HL-60/S4 treated with phorbol 12-myristate 13-acetate at 8.2 ng/mL for 4 days and 3 days (cell line): ENCODE measurements around the gene SNAP91.
"Not testable (repeated sequence)": the region's sequence is repeated elsewhere in the genome, so short reads cannot be mapped to it uniquely, and the experiment has no call there.

ENCODE experiments used
- in situ Hi-C: fragments of 300-500 bp; cut with MboI; formaldehyde crosslinking; loops from 2 replicates; pipeline ENCODE4 v1.15.0; 2022; ENCODE audit warnings: low sequenced_read_pairs

SNAP91 gene, protein sequence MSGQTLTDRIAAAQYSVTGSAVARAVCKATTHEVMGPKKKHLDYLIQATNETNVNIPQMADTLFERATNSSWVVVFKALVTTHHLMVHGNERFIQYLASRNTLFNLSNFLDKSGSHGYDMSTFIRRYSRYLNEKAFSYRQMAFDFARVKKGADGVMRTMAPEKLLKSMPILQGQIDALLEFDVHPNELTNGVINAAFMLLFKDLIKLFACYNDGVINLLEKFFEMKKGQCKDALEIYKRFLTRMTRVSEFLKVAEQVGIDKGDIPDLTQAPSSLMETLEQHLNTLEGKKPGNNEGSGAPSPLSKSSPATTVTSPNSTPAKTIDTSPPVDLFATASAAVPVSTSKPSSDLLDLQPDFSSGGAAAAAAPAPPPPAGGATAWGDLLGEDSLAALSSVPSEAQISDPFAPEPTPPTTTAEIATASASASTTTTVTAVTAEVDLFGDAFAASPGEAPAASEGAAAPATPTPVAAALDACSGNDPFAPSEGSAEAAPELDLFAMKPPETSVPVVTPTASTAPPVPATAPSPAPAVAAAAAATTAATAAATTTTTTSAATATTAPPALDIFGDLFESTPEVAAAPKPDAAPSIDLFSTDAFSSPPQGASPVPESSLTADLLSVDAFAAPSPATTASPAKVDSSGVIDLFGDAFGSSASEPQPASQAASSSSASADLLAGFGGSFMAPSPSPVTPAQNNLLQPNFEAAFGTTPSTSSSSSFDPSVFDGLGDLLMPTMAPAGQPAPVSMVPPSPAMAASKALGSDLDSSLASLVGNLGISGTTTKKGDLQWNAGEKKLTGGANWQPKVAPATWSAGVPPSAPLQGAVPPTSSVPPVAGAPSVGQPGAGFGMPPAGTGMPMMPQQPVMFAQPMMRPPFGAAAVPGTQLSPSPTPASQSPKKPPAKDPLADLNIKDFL

DNA sequence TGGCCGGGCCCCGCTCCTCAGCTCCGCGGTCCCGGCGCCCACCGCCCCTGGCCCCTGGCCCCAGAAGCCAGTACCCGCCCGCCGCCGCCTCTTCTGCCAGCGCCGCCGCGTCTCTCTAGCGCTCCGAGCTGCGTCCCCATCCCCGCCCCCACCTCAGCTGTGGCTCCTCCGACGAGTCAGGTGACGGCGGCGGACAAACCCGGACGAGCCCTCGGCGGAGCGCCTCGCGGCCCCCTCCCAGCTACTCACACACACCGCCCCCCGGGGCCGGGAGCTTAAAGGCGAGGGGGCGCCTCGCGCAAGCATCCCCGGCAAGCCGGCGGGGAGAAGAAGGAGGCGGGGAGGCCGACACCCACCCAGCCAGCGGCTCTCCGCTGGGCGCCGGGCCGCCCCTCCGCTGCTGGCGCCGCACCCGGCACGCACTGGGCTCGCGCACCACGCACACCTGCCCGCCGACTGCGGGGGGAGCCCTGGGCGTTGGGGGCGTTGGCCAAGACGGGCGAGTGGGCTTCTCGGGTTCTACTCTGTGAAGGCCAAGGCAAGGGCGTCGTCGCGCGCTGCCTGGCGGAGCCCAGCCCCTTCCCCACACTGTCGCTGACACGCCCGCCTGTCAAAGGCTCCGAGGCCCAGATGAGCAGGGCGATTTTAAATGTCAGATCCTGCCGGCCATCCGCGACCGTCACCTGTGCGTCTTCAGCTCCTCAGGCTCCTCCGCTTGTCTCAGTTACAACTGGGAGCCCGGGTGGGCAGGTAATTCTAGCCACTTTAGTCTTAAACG is at the start of gene SNAP91:
TSS of gene SNAP91 (minus strand) at position 132 of the 778 bp plus-strand sequence. CDS start 1,174 bp downstream, outside the sequence.
- in situ Hi-C loops: no loop called here

DNA sequence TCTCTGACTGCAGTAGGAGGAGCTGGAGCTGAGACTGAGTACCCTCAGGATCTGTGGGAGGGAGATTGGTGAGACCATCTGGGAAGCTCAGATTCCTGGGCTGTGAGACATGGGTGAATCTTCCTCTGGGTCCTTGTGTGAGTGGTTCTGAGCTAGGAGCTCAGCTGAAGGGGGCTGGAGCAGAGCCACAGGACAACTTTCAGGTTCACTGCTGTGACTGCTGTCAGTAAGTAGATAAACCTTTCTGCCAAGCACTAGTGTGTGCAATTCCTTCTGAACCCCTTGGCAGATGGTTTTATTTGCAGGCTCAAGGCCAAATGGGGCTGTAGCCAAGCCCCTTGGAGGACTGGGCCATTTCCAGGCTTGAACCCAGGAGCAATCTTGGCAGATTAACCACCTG is 49.6 kb upstream of the SNAP91 start:
- in situ Hi-C loops: no loop called here

DNA sequence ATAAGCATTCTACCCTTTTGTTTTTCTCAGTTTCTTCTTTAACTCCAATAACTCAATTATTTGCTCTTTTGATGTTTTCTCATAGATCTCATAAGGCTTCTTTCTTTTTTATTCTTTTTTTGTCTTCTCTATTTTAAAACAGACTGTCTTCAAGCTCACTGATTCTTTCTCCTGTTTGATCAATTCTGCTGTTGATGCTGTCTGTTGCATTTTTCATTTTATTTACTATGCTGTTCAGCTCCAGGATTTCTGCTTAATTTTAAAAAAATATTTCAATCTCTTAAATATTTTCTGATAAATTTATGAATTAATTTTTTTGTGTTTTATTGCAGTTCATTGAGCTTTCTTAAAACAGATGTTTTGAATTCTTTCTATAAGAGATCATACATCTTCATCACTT is 48.1 kb upstream of the SNAP91 start:
- in situ Hi-C loops: no loop called here

DNA sequence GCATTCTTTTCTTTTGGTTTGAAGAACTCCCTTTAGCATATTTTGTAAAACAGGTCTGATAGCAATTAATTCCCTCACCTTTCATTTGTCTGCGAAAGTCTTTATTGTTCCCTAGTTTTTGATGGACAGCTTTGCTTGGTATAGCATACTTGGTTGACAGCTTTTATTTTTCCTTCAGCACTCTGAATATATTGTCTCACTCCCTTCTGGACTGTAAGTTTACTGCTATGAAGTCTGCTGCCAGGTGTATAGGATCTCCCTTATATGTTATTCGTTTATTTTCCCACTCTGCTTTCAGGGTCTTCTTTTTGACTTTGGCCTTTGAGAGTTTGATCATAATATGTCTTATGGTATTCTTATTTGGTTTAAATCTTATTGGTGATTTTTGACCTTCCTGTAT is 47.7 kb upstream of the SNAP91 start:
- in situ Hi-C loops: no loop called here

DNA sequence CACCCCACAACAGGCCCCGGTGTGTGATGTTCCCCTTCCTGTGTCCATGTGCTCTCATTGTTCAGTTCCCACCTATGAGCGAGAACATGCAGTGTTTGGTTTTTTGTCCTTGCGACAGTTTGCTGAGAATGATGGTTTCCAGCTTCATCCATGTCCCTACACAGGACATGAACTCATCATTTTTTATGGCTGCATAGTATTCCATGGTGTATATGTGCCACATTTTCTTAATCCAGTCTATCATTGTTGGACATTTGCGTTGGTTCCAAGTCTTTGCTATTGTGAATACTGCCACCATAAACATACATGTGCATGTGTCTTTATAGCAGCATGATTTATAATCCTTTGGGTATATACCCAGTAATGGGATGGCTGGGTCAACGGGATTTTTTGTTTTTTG is 43.5 kb upstream of the SNAP91 start:
- in situ Hi-C loops: not testable (repeated sequence)

DNA sequence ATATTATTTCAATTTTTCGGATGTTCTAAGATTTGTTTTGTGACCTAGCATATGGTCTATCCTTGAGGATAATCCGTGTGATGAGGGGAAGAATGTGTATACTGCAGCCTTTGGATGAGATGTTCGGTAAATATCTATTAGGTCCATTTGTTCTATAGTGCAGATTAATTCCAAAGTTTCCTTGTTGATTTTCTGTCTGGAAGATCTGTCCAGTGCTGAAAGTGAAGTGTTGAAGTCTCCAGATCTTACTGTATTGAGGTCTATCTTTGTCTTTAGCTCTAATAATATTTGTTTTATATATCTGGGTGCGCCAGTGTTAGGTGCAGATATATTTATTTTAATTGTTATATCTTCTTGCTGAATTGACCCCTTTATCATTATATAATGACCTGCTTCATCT is 32.2 kb upstream of the SNAP91 start:
- in situ Hi-C loops: no loop called here

DNA sequence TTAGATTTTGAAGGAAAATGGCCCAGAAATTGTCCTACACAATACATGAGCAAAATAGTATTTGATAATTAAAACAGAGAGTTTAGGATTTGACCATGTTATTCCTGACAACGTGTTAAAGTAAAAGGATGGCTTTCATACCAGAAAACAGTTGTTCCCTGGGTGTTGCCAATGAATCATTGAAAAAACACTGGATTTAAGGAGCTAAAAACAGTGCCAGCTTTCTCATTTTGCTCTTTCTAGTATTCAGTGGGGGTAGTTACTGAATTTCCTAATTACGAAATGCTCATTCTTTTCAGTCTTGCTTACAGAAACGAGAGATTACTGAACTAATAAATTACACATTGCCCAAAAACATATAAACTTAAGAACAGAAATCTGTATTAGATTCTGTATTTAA is 26.6 kb upstream of the SNAP91 start:
- in situ Hi-C loops: no loop called here

DNA sequence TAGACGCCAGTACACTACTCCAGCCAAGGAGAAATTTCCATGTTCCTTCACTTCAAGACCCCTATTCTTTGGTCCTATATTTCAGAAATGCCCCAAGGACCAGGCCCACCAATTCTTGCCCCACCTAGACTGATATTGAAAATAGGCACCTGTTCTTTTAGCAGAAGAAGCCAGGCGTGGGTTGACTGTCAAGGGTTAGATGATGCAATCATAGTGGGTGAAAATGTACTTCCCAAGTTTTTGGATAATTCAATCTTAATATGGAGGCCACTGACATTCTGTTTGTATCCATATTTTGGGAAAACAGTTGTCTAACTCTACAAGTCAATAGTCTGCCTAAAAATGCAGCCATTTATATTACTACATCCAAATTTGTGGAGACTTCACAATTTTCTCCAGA is 21.0 kb upstream of the SNAP91 start:
- in situ Hi-C loops: no loop called here

DNA sequence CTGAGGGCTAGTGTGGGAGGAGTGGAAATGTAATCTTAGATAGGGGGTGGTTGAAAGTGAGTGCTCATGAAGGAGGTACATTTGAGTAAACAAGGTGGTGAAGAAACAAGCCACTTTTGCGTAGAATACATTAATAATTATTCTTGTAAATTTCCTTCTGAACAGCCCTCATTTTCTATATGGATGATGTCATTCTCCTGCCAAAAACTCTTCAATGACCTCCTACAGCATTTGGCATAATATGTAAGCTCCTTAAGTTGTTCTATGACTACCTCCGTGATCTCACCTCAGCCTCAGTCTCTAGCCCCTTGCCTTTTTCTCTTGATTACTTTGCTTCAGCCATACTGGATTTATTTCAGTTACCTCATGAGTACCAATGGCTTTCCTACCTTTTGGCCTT is 14.0 kb upstream of the SNAP91 start:
- in situ Hi-C loops: no loop called here

DNA sequence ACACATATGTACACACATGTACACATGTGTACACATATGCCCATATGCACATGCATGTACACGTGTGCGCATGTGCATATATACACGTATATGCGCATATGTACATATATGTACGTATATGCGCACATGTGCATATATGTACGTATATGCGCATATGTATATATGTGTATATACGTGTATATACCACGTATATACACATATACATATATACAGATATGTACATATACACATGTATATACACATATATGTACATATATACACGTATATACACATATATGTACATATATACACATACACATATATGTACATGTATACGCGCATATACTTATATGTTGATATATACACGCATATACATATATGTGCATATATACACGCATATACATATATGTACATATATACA is 8.9 kb upstream of the SNAP91 start:
- in situ Hi-C loops: no loop called here

DNA sequence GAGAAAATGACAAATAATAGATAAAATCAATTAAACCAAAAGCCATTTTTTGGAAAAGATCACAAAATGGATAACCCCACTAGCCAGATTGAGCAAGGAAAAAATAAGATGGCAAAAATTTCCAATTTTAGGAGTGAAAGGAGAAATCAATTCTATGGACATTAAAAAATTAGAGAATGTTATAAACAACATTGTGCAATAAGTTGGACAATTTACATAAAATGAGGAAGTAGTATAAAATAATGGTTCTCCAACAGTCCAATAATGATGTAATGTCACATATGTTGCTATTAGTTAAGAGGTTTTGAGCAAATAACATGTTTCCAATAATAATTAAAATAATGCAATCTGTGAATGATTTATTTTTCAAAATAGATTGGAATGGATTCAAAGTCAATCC is 3.1 kb upstream of the SNAP91 start:
- in situ Hi-C loops: no loop called here

DNA sequence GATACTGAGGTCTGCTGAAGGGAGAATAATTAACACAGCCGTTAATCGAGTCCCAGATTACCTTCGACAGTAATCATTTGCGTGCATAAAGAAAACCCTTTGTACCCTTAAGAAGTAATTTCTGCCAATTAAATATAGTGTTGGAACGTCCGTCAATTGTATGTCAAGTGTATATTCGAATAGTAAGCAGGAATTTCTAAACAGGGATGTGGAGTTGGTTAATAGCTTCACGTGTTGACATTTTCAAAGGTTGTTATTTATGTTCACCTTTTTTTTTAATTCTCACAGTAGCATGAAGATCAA is 798 bp upstream of the SNAP91 start:
- in situ Hi-C loops: no loop called here

DNA sequence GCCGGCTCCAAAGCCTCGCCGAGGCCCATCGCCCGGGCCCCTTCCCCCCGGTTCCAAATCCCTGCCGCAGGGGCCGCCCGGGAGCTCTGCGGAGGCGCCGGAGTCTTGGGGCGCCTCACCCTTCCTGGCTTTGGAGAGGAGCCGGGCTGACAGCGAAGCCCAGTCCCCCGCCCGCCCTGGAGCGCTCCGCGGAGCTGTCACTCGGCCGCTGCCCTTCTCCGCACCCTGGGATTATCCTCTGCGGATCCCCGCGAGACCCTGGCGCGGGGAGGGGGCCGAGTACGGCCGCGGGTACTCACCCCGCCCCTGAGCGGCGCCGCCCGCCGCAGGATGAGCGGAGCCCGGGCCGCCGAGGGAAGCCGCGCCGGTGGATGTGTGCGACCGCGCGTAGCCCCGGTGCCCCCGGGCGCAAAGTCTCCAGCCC is 343 bp downstream of the SNAP91 start:
- in situ Hi-C loops: no loop called here

DNA sequence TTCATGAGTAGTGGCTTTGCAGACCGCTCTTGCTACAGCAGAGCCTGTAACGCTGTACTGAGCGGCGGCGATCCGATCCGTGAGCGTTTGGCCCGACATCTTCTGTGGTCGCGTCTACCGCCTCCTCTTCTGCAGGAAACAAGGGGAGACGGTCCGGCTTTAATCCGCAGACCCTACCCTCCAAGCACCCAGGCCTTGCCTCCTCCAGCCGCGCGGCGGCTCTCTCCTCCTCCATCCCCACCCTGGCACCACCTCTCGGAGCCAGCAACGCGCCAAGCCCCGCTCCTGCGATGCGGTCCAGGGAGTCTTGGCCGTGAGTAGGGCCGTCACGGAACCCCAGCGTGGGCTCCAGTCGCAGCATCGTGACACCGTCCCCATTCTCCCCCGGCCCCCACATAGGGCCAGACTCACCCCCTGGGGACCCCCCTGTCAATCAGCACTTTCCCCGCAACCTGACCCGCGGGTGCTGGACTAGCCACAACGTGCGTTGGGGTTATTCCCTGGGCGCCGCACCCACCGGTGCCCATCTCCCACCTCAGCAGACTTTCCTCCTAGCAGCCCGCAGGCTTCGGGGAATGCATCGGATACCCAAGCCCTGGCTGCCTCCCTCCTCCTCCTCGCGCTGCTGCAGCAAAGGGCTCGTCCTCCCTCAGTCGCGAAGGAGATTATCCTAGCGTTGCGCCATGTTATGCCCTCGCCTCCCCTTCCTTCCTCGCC is 914 bp downstream of the SNAP91 start:
- in situ Hi-C loops: no loop called here

DNA sequence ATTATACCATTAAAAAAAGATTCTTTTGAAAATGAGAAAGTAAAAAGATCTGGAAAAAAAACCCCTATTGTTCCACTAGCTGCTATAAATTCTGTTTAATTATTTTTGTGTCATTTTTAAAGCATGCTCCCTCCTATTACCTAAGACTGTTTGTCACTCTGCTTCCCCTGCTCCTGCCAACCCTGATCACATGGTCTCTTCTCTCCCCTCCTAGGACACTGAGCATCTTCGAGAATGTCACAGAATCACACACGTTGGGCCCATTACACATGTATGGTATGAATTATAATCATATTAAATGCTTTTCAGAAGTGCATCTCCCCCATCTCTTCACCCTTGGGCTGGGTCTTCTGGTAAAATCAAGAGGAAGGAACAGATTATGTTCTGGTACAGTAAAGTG is 6.2 kb downstream of the SNAP91 start:
- in situ Hi-C loops: no loop called here

DNA sequence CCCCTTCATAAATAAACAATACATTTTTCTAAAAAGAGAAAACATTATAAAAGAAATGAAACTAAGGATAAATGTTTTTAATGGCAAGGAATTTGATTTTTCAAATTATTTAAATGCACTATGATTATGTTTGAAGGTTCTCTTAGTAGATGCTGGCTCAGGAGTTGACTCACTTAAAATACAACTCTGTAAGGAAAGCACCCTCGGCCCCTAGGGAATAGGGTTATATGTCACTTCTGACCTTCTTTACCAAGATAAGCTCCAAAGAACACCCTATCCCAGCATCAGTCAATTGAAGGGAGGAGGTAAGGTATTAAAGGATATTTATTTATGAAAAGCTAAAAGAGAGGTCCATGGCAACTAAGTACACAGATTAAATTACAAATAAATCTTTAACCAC is 6.8 kb downstream of the SNAP91 start:
- in situ Hi-C loops: no loop called here

DNA sequence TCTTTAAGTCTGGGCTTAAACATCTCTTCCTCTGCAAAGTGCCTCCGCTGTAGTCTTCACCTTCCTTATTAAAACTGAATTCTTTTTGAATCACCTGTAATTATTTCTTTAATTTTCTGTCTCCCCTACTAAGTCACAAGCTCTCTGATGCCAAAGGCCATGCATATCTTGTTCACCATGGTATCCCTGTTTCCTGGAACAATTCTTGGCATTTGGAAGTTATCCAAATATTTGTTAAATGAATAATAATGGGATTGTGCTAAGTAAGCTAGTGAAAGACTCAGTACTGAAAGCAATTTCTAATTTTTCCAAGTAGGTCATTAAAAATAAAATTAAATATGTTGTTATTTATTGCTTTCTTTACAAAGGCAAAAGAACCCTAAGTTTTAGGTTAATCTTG is 12.2 kb downstream of the SNAP91 start:
- in situ Hi-C loops: no loop called here

DNA sequence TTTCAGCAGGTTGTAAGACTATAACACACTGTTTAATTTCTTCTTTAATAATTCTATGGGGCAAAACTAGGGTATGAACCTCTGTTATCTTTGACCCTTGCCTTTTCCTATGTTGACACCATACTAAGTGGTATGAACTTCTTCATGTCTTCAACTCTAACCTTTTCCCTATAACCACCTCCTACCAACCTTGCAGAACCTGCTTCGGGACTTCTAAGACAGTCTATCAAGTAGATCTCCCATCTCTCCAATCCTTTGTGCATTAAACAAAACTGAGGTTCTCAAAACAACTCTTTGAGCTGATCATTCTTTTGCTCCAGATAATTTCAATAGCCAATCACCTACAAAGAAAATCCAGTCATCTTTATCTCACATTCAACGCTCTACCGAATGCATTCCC is 23.4 kb downstream of the SNAP91 start:
- in situ Hi-C loops: no loop called here

DNA sequence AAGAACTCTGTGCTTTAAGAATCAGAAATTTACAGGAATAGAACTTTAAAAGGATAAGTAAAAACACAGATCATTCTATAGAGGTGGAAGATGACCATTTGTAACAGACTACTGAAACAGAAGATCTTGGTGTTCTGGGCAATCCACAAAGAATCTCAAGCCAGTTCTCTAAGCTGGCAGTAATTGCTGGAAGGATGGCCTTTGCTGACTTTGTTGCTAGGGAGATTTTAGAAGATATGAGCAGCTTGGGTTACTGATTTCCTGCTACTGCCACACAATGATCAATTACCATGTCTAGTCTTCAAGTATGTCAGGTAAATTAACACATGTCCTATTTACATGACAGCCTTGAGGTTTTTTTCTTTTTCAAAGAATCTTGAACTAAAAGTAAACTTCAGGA is 31.1 kb downstream of the SNAP91 start:
- in situ Hi-C loops: no loop called here

DNA sequence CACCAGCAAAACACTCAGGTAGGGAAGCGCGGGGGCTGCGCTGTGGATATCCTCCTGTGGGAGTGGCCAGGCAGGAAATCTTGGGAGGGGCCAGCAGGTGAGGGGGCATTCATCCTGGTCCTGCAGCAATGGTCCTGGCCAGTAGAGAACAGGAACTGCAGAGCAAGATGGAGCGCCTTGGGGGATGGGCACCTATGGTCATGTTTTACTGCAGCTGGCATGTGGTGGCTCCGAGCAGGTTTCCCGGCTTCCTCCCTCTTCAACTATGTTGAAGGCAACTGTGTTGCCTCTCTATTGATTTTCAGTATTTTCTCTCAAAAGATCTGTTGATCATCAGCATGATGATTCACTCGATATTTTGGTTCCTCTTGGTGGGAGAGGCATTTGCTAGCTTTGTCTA is 70.9 kb downstream of the SNAP91 start:
- in situ Hi-C loops: no loop called here

DNA sequence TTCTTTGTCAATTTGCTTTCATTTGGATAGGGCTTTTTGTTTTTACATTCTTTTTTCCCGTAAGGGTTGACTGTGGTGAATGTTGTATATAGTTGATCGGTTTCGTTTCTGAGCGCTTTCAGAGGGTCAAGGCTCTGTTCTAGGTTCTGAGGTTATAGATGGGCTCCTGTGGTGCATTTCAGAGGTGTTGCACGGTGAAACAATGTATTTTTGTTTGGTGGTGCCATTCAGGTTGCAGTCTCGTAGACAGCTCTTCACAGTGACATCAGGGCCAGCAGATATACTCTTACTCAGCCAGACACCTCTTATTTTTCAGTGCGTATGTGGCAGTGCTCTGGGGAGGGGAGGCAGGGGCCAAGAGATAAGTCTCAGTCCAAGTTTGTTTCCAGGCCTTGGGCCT is 72.1 kb downstream of the SNAP91 start:
- in situ Hi-C loops: no loop called here
